Measurements from ENCODE around the gene ZNF541.

ZNF541 gene, protein sequence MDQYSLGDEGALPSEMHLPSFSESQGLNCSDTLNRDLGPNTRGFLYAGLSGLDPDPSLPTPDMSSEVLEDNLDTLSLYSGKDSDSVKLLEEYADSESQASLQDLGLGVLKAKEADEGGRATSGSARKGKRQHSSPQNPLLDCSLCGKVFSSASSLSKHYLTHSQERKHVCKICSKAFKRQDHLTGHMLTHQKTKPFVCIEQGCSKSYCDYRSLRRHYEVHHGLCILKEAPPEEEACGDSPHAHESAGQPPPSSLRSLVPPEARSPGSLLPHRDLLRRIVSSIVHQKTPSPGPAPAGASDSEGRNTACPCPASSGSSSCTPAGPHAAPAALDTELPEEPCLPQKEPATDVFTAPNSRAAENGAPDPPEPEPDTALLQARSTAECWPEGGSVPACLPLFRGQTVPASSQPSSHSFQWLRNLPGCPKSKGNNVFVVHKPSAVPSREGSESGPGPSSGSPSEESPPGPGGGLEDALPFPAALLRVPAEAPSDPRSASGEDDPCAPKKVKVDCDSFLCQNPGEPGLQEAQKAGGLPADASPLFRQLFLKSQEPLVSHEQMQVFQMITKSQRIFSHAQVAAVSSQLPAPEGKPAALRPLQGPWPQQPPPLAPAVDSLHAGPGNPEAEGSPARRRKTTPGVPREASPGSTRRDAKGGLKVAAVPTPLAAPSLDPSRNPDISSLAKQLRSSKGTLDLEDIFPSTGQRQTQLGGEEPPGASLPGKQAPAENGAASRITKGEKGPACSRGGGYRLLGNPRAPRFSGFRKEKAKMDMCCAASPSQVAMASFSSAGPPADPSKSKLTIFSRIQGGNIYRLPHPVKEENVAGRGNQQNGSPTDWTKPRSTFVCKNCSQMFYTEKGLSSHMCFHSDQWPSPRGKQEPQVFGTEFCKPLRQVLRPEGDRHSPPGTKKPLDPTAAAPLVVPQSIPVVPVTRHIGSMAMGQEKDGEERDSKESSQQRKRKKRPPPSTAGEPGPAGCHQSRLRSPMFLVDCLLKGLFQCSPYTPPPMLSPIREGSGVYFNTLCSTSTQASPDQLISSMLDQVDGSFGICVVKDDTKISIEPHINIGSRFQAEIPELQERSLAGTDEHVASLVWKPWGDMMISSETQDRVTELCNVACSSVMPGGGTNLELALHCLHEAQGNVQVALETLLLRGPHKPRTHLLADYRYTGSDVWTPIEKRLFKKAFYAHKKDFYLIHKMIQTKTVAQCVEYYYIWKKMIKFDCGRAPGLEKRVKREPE (N-terminal part only)

DNA sequence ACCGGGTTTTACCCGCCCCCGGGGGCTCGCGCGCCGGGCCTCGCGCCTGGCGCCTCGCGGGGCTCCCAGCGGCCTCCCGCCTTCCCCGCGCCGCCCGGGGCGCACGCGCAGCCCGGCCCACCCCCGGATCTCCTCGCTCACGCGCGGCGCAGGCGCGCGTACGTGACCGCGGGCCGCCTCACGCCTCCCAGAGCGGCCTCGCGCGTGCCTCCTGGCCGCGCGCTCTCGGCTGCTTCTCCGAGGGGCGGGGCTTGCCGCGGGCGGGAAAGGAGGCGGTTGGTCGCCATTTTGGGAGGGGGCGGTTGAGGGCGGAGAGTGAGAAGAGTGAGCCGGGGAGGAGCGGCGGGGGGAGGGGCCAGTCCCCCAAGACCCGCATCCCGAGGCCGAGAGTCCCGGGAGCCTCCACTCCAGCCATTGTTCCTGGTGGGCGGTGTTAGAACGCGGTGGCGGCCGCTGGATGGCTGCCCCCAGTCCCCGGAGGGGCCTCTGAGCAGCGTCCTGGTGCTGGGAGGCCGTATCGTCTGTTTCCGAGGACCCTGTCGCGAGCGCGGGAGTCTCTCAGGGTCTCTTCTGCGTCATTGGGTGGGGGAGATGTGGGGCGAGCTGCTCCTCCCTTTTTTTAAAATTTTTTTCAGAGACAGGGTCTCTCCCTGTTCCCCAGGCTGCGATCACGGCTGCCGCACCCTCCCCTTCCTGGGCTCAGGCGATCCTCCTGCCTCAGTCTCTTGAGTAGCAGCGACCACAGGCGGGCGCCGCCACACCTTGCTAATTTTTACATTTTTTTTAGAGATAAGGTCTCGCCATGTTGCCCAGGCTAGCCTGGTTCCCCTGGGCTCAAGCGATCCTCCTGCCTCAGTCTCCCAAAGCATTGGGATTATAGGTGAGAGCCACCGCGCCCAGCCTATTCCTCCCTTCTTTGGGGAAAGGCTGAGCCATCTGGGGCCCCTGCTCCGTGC, at the start of gene ZNF541:
TSS of gene ZNF541 (minus strand) at position 78 of the 956 bp plus-strand sequence. CDS start 17,292 bp downstream, outside the sequence.
- peak; percentile 70 to 79 (median 77) for DNase-seq (ENCODE audit: low read depth in 3 of 3, low spot score in 1 of 3)

DNA sequence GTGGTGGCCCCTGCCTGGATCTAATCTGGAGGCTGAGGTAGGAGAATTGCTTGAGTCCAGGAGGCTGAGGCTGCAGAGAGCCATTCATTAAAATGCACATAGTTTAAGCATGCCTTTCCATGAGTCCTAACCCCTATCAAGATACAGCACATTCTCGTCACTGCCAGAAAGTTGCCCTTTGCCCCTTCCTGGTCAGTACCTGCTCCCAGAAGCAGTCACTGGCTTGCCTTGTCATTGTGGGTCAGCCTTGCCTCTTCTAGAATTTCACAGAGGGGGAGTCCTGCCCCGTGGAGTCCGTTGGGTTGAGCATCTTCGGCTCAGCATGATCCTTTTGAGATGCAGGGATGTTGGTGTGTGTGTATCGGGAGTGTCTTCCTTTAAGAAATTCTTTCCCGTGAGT, 46.8 kb upstream of the ZNF541 start:
- no peak for DNase-seq (ENCODE audit: low read depth in 3 of 3, low spot score in 1 of 3)

DNA sequence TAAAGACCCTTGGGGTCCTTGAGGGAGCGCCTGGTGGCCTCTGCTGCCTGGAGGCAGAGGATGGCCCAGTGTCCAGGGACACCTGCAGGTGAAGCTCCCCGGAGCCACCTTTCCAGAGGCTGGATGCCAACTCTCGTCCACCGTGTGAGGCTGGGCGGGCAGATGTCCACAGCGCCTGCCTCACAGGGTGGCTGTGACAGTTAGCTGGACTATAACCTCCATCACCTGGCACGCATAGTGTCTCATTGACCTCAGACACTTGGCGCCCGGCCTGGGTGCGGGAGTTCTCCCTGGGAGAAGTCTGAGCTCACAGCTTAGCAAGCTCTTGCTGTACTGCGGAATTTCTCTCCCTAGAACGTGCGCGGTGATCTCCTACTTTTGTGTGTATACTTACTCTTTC, 45.8 kb upstream of the ZNF541 start:
- DNase-seq (ENCODE audit: low read depth in 3 of 3, low spot score in 1 of 3): no peak

DNA sequence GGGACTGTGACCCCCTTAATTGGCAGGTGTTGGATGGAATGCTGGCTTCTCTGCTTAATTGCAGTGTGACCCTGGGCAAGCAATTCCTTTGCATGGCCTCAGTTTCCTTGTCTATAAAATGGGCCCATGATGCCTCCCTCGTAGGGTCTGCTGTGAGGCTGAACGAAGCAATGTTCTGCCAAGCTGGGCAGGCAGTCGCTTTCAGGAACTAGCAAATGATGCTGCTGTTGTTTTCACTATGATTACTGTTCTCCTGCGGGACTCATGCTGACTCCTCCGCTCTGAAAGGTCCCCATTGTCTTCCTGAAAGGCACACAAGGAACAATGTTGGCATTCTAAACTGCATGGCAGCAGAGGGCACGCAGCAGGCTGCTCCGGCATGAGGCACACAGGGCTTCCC, 42.8 kb upstream of the ZNF541 start:
- no peak for DNase-seq (ENCODE audit: low read depth in 3 of 3, low spot score in 1 of 3)

DNA sequence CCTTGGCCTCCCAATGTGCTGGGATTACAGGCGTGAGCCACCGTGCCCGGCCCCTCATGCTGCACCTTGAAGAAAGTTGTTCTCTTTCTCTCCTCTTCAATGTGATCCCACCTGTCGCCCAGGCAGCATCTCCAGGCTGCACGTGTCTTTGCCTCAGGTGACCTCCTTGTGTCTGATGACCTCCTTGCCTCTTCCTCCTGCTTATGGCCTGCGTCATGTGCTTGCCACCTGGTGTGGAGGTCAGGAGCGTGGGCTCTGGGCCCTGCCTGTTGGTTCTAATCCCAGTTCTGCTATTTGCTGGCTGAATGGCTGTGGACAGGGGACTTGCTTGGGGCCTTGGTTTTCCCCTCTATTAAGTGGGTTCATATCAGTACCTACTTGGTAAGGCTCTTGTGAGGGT, 42.3 kb upstream of the ZNF541 start:
- DNase-seq (ENCODE audit: low read depth in 3 of 3, low spot score in 1 of 3): no peak

GRCh38 chr19:47614559-47614958, 41.6 kb upstream of the ZNF541 start:
- no peak for DNase-seq (ENCODE audit: low read depth in 3 of 3, low spot score in 1 of 3)

DNA sequence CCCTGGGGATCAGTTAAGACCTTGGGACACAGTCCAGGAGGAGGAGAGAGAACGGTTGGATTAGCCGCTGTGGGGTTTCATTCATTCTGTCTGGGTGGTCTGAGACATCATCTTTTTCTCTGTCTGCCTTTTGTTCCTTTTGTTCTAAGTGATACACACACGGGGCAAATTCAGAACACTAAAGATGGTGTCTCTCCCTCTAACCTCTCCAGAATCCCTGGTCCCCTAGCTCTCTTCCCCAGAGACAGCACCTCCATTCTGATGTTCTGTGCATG, 41.0 kb upstream of the ZNF541 start:
- DNase-seq (ENCODE audit: low read depth in 3 of 3, low spot score in 1 of 3): no peak

DNA sequence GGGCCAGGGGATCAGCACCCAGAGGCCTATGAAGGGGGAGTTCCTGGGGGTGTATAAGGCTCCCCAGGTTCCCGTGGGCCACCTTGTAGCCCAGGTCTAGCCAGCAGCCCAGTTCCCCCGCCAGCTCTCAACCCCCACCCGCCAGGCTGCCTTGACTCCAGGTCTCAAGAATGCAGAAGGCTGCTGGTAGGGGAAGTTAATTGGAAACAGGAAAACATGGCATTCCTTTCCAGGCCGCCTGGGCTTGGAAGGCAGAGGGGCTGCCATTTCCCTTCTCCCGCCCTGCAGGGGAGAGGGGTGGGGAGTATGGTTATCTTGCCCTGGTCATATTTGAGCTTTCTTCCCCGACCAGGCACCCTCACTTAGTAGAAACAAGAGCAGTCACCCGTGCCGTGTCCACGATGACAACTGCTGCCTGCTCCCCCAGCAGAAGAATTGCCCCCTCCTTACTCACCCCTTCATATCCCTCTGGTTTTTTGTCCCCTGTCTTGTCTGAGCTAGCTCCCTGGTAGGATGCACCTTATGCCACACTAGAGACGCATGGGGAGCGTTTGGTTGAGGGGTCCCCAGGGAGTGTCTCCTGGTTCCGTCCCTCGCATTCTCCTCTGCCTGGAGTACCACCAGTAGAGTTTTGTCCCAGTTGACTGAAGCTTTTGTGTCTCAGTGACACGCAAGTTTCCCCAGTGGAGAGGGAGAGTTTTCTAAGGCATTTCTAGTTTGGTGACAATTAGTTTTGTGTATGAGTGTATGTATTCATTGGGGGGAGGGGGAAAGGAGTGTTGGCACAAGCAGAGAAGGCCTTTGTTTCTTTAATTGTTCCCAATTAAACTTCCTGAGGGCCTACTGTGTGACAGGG, 40.4 kb upstream of the ZNF541 start:
- no peak for DNase-seq (ENCODE audit: low read depth in 3 of 3, low spot score in 1 of 3)

- no peak for DNase-seq (ENCODE audit: low read depth in 3 of 3, low spot score in 1 of 3)
Observed at GRCh38 chr19:47610902-47611301, 38.0 kb upstream of the ZNF541 start.

GRCh38 chr19:47609906-47610894, 37.3 kb upstream of the ZNF541 start:
- DNase-seq (ENCODE audit: low read depth in 3 of 3, low spot score in 1 of 3): peak; percentile 8 to 22 (median 11)

GRCh38 chr19:47608969-47609905, 36.3 kb upstream of the ZNF541 start, which contains the start of gene BICRA:
TSS of gene BICRA (plus strand) at chr19:47609134. CDS start at chr19:47673575, 64,441 bp downstream.
- DNase-seq (ENCODE audit: low read depth in 3 of 3, low spot score in 1 of 3): peak; percentile 55 to 75 (median 59)

DNA sequence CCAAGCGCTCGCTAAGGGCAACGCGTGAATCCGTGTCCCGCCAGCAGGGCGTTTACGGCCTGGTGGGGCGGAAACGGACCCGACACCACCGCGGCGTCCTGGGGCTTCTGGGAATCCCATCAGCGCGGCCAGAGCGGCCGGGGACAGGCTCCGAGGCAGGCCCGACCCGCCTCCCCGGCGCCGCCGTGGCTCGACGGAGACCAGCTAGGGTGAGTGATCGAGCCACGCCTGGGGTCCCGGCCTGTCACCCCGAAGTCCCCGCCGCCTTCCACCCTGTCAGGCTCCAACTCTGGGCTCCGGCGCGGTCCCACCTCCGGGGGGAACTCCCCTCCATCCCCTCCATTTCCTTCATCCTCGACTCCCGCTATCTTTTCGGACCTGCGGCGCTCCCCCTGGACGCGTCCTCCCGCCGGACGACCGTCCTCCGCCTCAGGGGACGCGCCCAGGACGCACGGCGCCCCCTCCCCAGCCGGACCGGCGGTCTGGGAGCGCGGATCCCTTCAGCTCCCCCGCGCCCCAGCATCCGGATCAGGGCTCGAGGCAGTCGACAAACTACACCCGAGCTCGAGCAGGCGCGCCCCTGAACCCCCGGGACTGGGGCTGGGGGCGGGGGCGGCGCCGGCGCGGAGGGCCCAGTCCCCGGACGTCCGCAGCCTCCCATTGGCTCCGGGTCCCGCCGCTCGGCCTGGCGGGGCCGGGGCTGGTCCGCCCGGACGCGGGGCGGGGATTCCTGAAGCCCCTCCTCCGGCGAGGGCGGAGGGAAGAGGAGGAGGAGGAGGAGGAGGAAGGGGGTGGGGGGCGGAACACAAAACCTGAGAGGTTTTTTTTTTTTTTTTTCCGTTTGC, 35.3 kb upstream of the ZNF541 start:
- DNase-seq (ENCODE audit: low read depth in 3 of 3, low spot score in 1 of 3): peak; percentile 87 to 98 (median 92)

GRCh38 chr19:47607564-47608073, 34.7 kb upstream of the ZNF541 start:
- DNase-seq (ENCODE audit: low read depth in 3 of 3, low spot score in 1 of 3): no peak

GRCh38 chr19:47603706-47604565, 31.0 kb upstream of the ZNF541 start:
- DNase-seq (ENCODE audit: low read depth in 3 of 3, low spot score in 1 of 3): no peak

All from stimulated activated CD4-positive, alpha-beta T cell treated with anti-CD3 and anti-CD28 coated beads, TNF-alpha, amount 100 ng/mL, for 1 hour (primary cell).